Loucy (cell line): Measurements from ENCODE around the gene MAMLD1.

Experiments
- CTCF ChIP-seq: fragments of 200-600 bp; sonication (generic); conservative IDR thresholded peaks from 2 replicates; pipeline ENCODE4 v1.5.1; 2014; ENCODE audit warnings: mild to moderate bottlenecking, antibody characterized with exemption, low read length
- EZH2phosphoT487 ChIP-seq: fragments of 200-600 bp; IDR thresholded peaks from 2 replicates; pipeline ENCODE4 v1.6.1; 2018; ENCODE audit warnings: antibody characterized with exemption, mild to moderate bottlenecking, moderate library complexity, borderline replicate concordance

GRCh38 chrX:150360331-150360730 is 2.8 kb upstream of the MAMLD1 start:
- TF ChIP-seq CTCF, result no peak
- no peak for TF ChIP-seq EZH2phosphoT487
